ENCODE results near the gene FSTL1.
"Not testable (repeated sequence)": the region's sequence is repeated elsewhere in the genome, so short reads cannot be mapped to it uniquely, and the experiment has no call there.

The FSTL1 gene

GRCh38 chr3:120394347-120394746 is 56.4 kb downstream of the FSTL1 start:
- Histone ChIP-seq H3K36me3 (ENCODE audit: control insufficient read depth, insufficient read depth, low read length) (peaks cover 59% of the 10 kb centered on the region), H3K9me3 (ENCODE audit: control insufficient read depth, low read length) (no peaks in the 10 kb centered on the region), H3K4me1 (ENCODE audit: control insufficient read depth, insufficient read depth, low read length, poor library complexity, severe bottlenecking) (no peaks in the 10 kb centered on the region), H3K4me3 (ENCODE audit: extremely low read depth, insufficient read depth, low read length, poor library complexity, severe bottlenecking) (no peak overlapping the region), H3K27ac (ENCODE audit: low read depth, low read length, severe bottlenecking) (no peak overlapping the region)
- 71 to 95% methylated on average over 1 to 2 of the region's 2 CpGs for WGBS, 2 experiments (ENCODE audit: insufficient coverage in 2 of 2)

GRCh38 chr3:120393761-120394160 is 57.0 kb downstream of the FSTL1 start:
- H3K4me3 ChIP-seq (ENCODE audit: extremely low read depth, insufficient read depth, low read length, poor library complexity, severe bottlenecking), result no peak overlapping the region
- H3K9me3 ChIP-seq (ENCODE audit: control insufficient read depth, low read length), result no peaks in the 10 kb centered on the region
- no peaks in the 10 kb centered on the region for H3K4me1 ChIP-seq (ENCODE audit: control insufficient read depth, insufficient read depth, low read length, poor library complexity, severe bottlenecking)
- no peak overlapping the region for H3K27ac ChIP-seq (ENCODE audit: low read depth, low read length, severe bottlenecking)
- 80 to 92% methylated on average over 1 of the region's 2 CpGs for WGBS, 2 experiments (ENCODE audit: insufficient coverage in 2 of 2)
- H3K36me3 ChIP-seq (ENCODE audit: control insufficient read depth, insufficient read depth, low read length), result peaks cover 53% of the 10 kb centered on the region

GRCh38 chr3:120393243-120393642 is 57.5 kb downstream of the FSTL1 start:
- 100% methylated on average over 1 to 2 of the region's 4 CpGs for WGBS, 2 experiments (ENCODE audit: insufficient coverage in 2 of 2)
- Histone ChIP-seq H3K4me1 (ENCODE audit: control insufficient read depth, insufficient read depth, low read length, poor library complexity, severe bottlenecking) (no peaks in the 10 kb centered on the region), H3K27ac (ENCODE audit: low read depth, low read length, severe bottlenecking) (no peak overlapping the region), H3K9me3 (ENCODE audit: control insufficient read depth, low read length) (no peaks in the 10 kb centered on the region), H3K4me3 (ENCODE audit: extremely low read depth, insufficient read depth, low read length, poor library complexity, severe bottlenecking) (no peak overlapping the region), H3K36me3 (ENCODE audit: control insufficient read depth, insufficient read depth, low read length) (peaks cover 48% of the 10 kb centered on the region)

GRCh38 chr3:120382941-120383447 is 67.8 kb downstream of the FSTL1 start:
- Histone ChIP-seq H3K27ac (ENCODE audit: low read depth, low read length, severe bottlenecking) (no peak overlapping the region), H3K36me3 (ENCODE audit: control insufficient read depth, insufficient read depth, low read length) (no peaks in the 10 kb centered on the region), H3K4me3 (ENCODE audit: extremely low read depth, insufficient read depth, low read length, poor library complexity, severe bottlenecking) (no peak overlapping the region), H3K9me3 (ENCODE audit: control insufficient read depth, low read length) (no peaks in the 10 kb centered on the region), H3K4me1 (ENCODE audit: control insufficient read depth, insufficient read depth, low read length, poor library complexity, severe bottlenecking) (no peaks in the 10 kb centered on the region)
- 89 to 94% methylated on average over 2 of the region's 2 CpGs for WGBS, 2 experiments (ENCODE audit: insufficient coverage in 2 of 2)

- H3K4me1 ChIP-seq (ENCODE audit: control insufficient read depth, insufficient read depth, low read length, poor library complexity, severe bottlenecking), result no peaks in the 10 kb centered on the region
- H3K36me3 ChIP-seq (ENCODE audit: control insufficient read depth, insufficient read depth, low read length), result no peaks in the 10 kb centered on the region
- no peak overlapping the region for H3K27ac ChIP-seq (ENCODE audit: low read depth, low read length, severe bottlenecking)
- 80 to 89% methylated on average over 2 of the region's 2 CpGs for WGBS, 2 experiments (ENCODE audit: insufficient coverage in 2 of 2)
- no peaks in the 10 kb centered on the region for H3K9me3 ChIP-seq (ENCODE audit: control insufficient read depth, low read length)
- no peak overlapping the region for H3K4me3 ChIP-seq (ENCODE audit: extremely low read depth, insufficient read depth, low read length, poor library complexity, severe bottlenecking)
Observed at GRCh38 chr3:120381503-120381902, 69.3 kb downstream of the FSTL1 start.

- H3K4me1 ChIP-seq (ENCODE audit: control insufficient read depth, insufficient read depth, low read length, poor library complexity, severe bottlenecking); H3K9me3 ChIP-seq (ENCODE audit: control insufficient read depth, low read length); H3K36me3 ChIP-seq (ENCODE audit: control insufficient read depth, insufficient read depth, low read length); H3K27ac ChIP-seq (ENCODE audit: low read depth, low read length, severe bottlenecking); H3K4me3 ChIP-seq (ENCODE audit: extremely low read depth, insufficient read depth, low read length, poor library complexity, severe bottlenecking): not testable (repeated sequence)
- 20 to 60% methylated on average over 1 of the region's 12 CpGs for WGBS, 2 experiments (ENCODE audit: insufficient coverage in 2 of 2)
Observed at GRCh38 chr3:120377948-120378347, 72.8 kb downstream of the FSTL1 start.

GRCh38 chr3:120370463-120370862 is 80.3 kb downstream of the FSTL1 start:
- no peaks in the 10 kb centered on the region for H3K36me3 ChIP-seq (ENCODE audit: control insufficient read depth, insufficient read depth, low read length)
- no peaks in the 10 kb centered on the region for H3K4me1 ChIP-seq (ENCODE audit: control insufficient read depth, insufficient read depth, low read length, poor library complexity, severe bottlenecking)
- H3K27ac ChIP-seq (ENCODE audit: low read depth, low read length, severe bottlenecking), result no peak overlapping the region
- no peaks in the 10 kb centered on the region for H3K9me3 ChIP-seq (ENCODE audit: control insufficient read depth, low read length)
- H3K4me3 ChIP-seq (ENCODE audit: extremely low read depth, insufficient read depth, low read length, poor library complexity, severe bottlenecking), result no peak overlapping the region

- WGBS, 2 experiments (ENCODE audit: insufficient coverage in 2 of 2), result 60 to 67% methylated on average over 1 of the region's 2 CpGs
- Histone ChIP-seq H3K4me3 (ENCODE audit: extremely low read depth, insufficient read depth, low read length, poor library complexity, severe bottlenecking) (no peak overlapping the region), H3K9me3 (ENCODE audit: control insufficient read depth, low read length) (no peaks in the 10 kb centered on the region), H3K27ac (ENCODE audit: low read depth, low read length, severe bottlenecking) (no peak overlapping the region), H3K4me1 (ENCODE audit: control insufficient read depth, insufficient read depth, low read length, poor library complexity, severe bottlenecking) (no peaks in the 10 kb centered on the region), H3K36me3 (ENCODE audit: control insufficient read depth, insufficient read depth, low read length) (no peaks in the 10 kb centered on the region)
Observed at GRCh38 chr3:120369037-120369467, 81.7 kb downstream of the FSTL1 start.

GRCh38 chr3:120368172-120368571 is 82.6 kb downstream of the FSTL1 start:
- Histone ChIP-seq H3K4me3 (ENCODE audit: extremely low read depth, insufficient read depth, low read length, poor library complexity, severe bottlenecking) (no peak overlapping the region), H3K4me1 (ENCODE audit: control insufficient read depth, insufficient read depth, low read length, poor library complexity, severe bottlenecking) (no peaks in the 10 kb centered on the region), H3K9me3 (ENCODE audit: control insufficient read depth, low read length) (no peaks in the 10 kb centered on the region), H3K27ac (ENCODE audit: low read depth, low read length, severe bottlenecking) (no peak overlapping the region), H3K36me3 (ENCODE audit: control insufficient read depth, insufficient read depth, low read length) (no peaks in the 10 kb centered on the region)
- WGBS, 2 experiments (ENCODE audit: insufficient coverage in 2 of 2), result 82 to 90% methylated on average over 2 to 3 of the region's 3 CpGs

GRCh38 chr3:120364821-120365220 is 86.0 kb downstream of the FSTL1 start:
- Histone ChIP-seq H3K36me3 (ENCODE audit: control insufficient read depth, insufficient read depth, low read length) (no peaks in the 10 kb centered on the region), H3K27ac (ENCODE audit: low read depth, low read length, severe bottlenecking) (no peak overlapping the region), H3K9me3 (ENCODE audit: control insufficient read depth, low read length) (no peaks in the 10 kb centered on the region), H3K4me3 (ENCODE audit: extremely low read depth, insufficient read depth, low read length, poor library complexity, severe bottlenecking) (no peak overlapping the region), H3K4me1 (ENCODE audit: control insufficient read depth, insufficient read depth, low read length, poor library complexity, severe bottlenecking) (no peaks in the 10 kb centered on the region)
- WGBS, 2 experiments (ENCODE audit: insufficient coverage in 2 of 2), result 20% methylated on average over 1 of the region's 1 CpG; no CpG with 5 or more reads in 1 of the 2 experiments

GRCh38 chr3:120364101-120364500 is 86.7 kb downstream of the FSTL1 start:
- Histone ChIP-seq H3K4me3 (ENCODE audit: extremely low read depth, insufficient read depth, low read length, poor library complexity, severe bottlenecking) (no peak overlapping the region), H3K9me3 (ENCODE audit: control insufficient read depth, low read length) (no peaks in the 10 kb centered on the region), H3K36me3 (ENCODE audit: control insufficient read depth, insufficient read depth, low read length) (no peaks in the 10 kb centered on the region), H3K27ac (ENCODE audit: low read depth, low read length, severe bottlenecking) (no peak overlapping the region), H3K4me1 (ENCODE audit: control insufficient read depth, insufficient read depth, low read length, poor library complexity, severe bottlenecking) (no peaks in the 10 kb centered on the region)
- WGBS, 2 experiments (ENCODE audit: insufficient coverage in 2 of 2), result 100% methylated on average over 1 of the region's 1 CpG; no CpG with 5 or more reads in 1 of the 2 experiments
